HCT116 (cell line): ENCODE measurements around the gene DPP6.
"Not testable (repeated sequence)": the region's sequence is repeated elsewhere in the genome, so short reads cannot be mapped to it uniquely, and the experiment has no call there.

Experiments
- EZH2 ChIP-seq: fragments of 200-600 bp; sonication (generic); IDR thresholded peaks from 2 replicates; pipeline ENCODE4 v1.6.1; 2017; ENCODE audit warnings: antibody characterized with exemption, mixed run types
- POLR2A ChIP-seq: IDR thresholded peaks from 2 replicates; pipeline ENCODE4 v1.7.0; 2011; ENCODE audit warnings: borderline replicate concordance; ENCODE audit not compliant: insufficient read depth, insufficient read length; ENCODE audit errors: extremely low read depth
- RAD21 ChIP-seq: IDR thresholded peaks from 2 replicates; pipeline ENCODE4 v1.6.1; 2012; ENCODE audit warnings: low read depth, mild to moderate bottlenecking
- SRF ChIP-seq: IDR thresholded peaks from 2 replicates; pipeline ENCODE4 v1.6.1; 2012; ENCODE audit warnings: low read depth
- TF ChIP-seq, protein P1 (sequence below), 3 experiments: fragments of 200-600 bp in 1 of 3; sonication (generic) in 1 of 3; IDR thresholded peaks in 2 of 3; conservative IDR thresholded peaks in 1 of 3; 2 replicates each; pipeline ENCODE4 v1.5.1; 2012 to 2017; ENCODE audit warnings: low read depth in 2 of 3, low read length in 2 of 3, antibody characterized with exemption in 1 of 3, borderline replicate concordance in 1 of 3, control low read depth in 1 of 3, mild to moderate bottlenecking in 1 of 3, mixed read lengths in 1 of 3, mixed run types in 1 of 3, moderate library complexity in 1 of 3; ENCODE audit not compliant: insufficient read depth in 1 of 3

DNA sequence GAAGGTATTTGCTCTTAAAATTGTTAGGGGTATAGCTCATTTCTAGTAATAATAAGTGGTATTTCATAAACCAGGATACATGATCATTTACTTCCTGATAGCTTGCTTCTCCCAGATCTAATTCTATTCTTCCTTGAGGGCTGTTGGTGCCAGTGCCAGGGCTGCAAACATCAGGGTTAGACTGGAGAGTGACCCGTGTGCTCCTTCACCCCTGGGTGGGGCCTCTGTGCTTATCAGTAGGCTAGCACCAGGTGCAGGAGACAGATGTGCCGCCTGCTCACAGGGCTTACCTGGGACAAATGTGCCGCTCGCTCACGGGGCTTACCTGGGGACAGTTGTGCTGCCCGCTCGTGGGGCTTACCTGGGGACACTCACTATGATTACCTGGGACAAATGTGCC is 71.2 kb downstream of the DPP6 start:
- TF ChIP-seq SRF, POLR2A, RAD21, EZH2: not testable (repeated sequence)
- TF ChIP-seq, protein P1, sequence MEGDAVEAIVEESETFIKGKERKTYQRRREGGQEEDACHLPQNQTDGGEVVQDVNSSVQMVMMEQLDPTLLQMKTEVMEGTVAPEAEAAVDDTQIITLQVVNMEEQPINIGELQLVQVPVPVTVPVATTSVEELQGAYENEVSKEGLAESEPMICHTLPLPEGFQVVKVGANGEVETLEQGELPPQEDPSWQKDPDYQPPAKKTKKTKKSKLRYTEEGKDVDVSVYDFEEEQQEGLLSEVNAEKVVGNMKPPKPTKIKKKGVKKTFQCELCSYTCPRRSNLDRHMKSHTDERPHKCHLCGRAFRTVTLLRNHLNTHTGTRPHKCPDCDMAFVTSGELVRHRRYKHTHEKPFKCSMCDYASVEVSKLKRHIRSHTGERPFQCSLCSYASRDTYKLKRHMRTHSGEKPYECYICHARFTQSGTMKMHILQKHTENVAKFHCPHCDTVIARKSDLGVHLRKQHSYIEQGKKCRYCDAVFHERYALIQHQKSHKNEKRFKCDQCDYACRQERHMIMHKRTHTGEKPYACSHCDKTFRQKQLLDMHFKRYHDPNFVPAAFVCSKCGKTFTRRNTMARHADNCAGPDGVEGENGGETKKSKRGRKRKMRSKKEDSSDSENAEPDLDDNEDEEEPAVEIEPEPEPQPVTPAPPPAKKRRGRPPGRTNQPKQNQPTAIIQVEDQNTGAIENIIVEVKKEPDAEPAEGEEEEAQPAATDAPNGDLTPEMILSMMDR (IDR thresholded peaks at IDR 0.05 in 2 of 3, conservative IDR thresholded peaks at IDR 0.05 in 1 of 3; ENCODE audit: borderline replicate concordance in 1 of 3, insufficient read depth in 1 of 3, low read depth in 2 of 3, low read length in 2 of 3) = not testable (repeated sequence)
